ENCODE measurements around the gene C17orf113.
A peak's percentile ranks its signal among the peaks of the same experiment; 100 is the strongest.

Gene C17orf113

GRCh38 chr17:42050393-42051012, at the start of gene C17orf113:
C17orf113 (minus strand) TSS chr17:42050601; CDS start chr17:42043376, 7,225 bp downstream.
- Histone ChIP-seq H3K36me3 (no peaks in the 10 kb centered on the region), H3K4me1 (peaks cover 19% of the 10 kb centered on the region), H3K9me3 (no peaks in the 10 kb centered on the region), H3K4me3 (peak within 1 kb of the TSS; percentile 68), H3K27ac (no peak within 1 kb of the TSS), H3K9ac (peak within 1 kb of the TSS; percentile 50), H3K27me3 (peaks cover 50% of the 10 kb centered on the region), H4K20me1 (no peaks in the 10 kb centered on the region), H3K4me2 (peak within 1 kb of the TSS; percentile 83)
- no peak for TF ChIP-seq Cebpa-rat (IDR thresholded peaks at IDR 0.05)

- TF ChIP-seq Cebpa-rat (IDR thresholded peaks at IDR 0.05) = no peak
- Histone ChIP-seq H4K20me1 (no peaks in the 10 kb centered on the region), H3K27me3 (peaks cover 18% of the 10 kb centered on the region), H3K4me3 (no peak overlapping the region), H3K9me3 (no peaks in the 10 kb centered on the region), H3K4me2 (peak overlapping the region; percentile 26; the same call in 1 of the 2 replicates), H3K27ac (no peak overlapping the region), H3K9ac (no peak overlapping the region), H3K4me1 (peaks cover 35% of the 10 kb centered on the region), H3K36me3 (no peaks in the 10 kb centered on the region)
Observed at GRCh38 chr17:42098730-42099399, 48.5 kb upstream of the C17orf113 start.

DNA sequence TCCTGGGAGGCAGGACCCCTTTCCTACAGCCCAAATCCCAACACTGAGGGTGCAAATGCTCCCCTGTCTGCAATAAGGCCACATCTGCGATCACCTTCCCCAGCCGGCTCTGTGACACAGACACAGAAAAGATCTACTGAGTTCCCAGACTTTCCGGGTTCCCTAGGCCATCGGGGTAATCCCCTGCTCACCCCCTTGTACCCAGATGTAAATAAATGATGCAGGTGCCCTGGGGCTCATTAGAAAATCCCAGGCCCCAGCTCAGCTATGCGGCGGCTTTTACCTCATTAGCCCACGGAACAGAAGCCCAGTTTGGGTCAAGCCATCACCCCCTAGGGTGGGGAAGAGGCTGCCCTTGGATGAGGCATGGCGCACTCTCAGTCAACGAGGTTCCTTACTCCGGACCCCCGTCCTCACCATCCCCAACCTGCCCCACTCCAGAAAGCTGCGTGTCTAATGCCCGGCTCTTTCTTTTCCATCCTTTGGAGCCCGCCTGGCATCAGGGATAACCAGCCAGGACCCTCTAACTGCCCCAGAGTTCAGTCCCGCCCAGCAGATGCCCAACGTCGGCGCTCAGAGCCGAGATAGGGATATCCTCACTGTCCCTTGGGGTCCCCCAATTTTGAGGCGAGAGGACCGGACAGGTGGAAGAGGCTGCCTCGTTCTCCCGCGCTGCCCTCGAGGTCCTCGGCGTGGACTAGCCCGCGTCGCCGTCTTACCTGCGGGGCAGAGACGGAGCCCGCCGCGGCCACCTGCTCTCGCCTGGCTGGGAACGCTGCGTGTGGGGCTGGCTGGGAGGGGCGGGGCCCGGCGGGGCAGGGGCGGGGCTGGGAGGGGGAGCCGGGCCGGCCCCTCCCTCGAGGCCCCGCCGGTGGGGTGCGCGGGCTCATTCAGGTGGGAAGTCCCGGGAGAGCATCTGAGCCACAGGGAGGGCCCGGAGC, 47.6 kb upstream of the C17orf113 start, which contains the start of gene ZNF385C:
TSS of gene ZNF385C (minus strand) at position 783 of the 941 bp plus-strand sequence. CDS start 35,417 bp downstream, outside the sequence.
- H3K4me3 ChIP-seq = 0 out of 2 replicates have a peak within 1 kb of the TSS, but pooled peaks have one; percentile 29

GRCh38 chr17:42096360-42097111, 46.1 kb upstream of the C17orf113 start:
- H3K27ac ChIP-seq = no peak overlapping the region
- H3K27me3 ChIP-seq = peaks cover 18% of the 10 kb centered on the region
- H3K4me2 ChIP-seq = 0 out of 2 replicates have a peak overlapping the region, but pooled peaks have one; percentile 78
- H3K9ac ChIP-seq = no peak overlapping the region
- H4K20me1 ChIP-seq = no peaks in the 10 kb centered on the region
- H3K4me3 ChIP-seq = no peak overlapping the region
- peaks cover 46% of the 10 kb centered on the region for H3K4me1 ChIP-seq
- no peaks in the 10 kb centered on the region for H3K9me3 ChIP-seq
- H3K36me3 ChIP-seq = no peaks in the 10 kb centered on the region
- no peak for TF ChIP-seq Cebpa-rat (IDR thresholded peaks at IDR 0.05)

More for the DNA sequence above, 47.6 kb upstream of the C17orf113 start, which contains the start of gene ZNF385C:
- Histone ChIP-seq H3K4me1 (peaks cover 43% of the 10 kb centered on the region), H3K36me3 (no peaks in the 10 kb centered on the region), H3K4me2 (peak within 1 kb of the TSS; percentile 78), H3K9ac (no peak within 1 kb of the TSS), H3K27me3 (peaks cover 18% of the 10 kb centered on the region), H3K27ac (no peak within 1 kb of the TSS), H3K9me3 (no peaks in the 10 kb centered on the region), H4K20me1 (no peaks in the 10 kb centered on the region)
- no peak for TF ChIP-seq Cebpa-rat (IDR thresholded peaks at IDR 0.05)

DNA sequence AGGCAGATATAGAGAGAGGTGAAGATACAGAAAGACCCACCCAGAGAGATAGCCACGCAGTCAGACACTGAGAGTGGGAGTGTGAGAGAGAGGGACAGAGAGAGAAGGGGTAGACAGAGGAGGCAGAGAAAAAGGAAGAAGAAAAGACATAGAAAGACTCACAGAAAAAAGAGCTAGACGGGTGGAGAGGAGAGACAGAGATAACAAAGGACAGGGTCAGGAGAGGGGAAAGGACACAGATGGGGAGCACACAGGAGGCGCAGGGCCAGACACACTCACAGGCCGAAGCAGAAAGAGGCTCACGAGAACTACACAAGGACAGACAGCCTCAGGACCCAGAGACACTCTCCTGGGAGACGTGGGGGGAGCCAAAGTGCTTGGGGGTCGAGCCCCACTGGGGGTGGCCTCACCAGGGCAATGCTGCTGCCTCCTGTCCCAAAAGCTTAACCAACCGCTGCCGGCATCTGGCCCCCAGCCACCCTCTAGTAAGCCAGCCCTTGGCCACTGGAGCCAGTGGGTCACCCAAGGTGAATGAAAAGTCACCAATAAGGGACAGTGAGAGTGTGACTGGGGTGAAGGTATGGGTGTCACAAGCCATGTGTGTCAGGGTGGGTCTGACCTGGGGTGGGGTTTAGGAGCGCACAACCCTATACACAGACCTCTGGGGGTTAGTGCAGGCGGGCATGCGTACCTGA, 44.1 kb upstream of the C17orf113 start:
- H4K20me1 ChIP-seq = no peaks in the 10 kb centered on the region
- no peaks in the 10 kb centered on the region for H3K36me3 ChIP-seq
- H3K9me3 ChIP-seq = no peaks in the 10 kb centered on the region
- TF ChIP-seq Cebpa-rat (IDR thresholded peaks at IDR 0.05) = no peak
- H3K4me1 ChIP-seq = peaks cover 46% of the 10 kb centered on the region
- H3K27me3 ChIP-seq = peaks cover 18% of the 10 kb centered on the region
- H3K4me3 ChIP-seq = no peak overlapping the region
- peak overlapping the region; percentile 37 for H3K4me2 ChIP-seq
- no peak overlapping the region for H3K27ac ChIP-seq
- no peak overlapping the region for H3K9ac ChIP-seq

DNA sequence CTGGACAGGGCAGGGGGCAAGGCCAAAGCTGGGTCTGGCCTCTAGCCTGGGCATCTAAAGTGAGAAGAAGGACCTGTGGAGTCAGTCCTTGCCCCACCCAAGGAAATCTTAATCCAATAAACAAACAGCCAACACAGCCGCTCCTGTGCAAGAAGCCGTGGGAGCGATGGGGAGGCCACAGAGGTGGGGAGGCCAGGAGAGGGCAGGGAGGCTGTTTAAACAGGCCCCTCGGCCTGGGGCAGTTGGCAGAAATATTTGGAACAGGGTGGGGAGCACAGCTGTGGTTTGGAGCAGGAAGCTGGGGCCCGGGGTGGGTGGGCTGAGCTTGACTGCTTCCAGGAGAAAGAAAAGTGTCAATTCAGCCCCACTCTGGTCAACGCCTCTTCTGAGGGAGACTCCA, 42.5 kb upstream of the C17orf113 start:
- Histone ChIP-seq H3K4me1 (peaks cover 43% of the 10 kb centered on the region), H3K27me3 (peaks cover 15% of the 10 kb centered on the region), H3K4me3 (no peak overlapping the region), H3K27ac (no peak overlapping the region), H3K9me3 (no peaks in the 10 kb centered on the region), H3K9ac (no peak overlapping the region), H3K36me3 (no peaks in the 10 kb centered on the region), H3K4me2 (peak overlapping the region; percentile 43), H4K20me1 (no peaks in the 10 kb centered on the region)
- TF ChIP-seq Cebpa-rat (IDR thresholded peaks at IDR 0.05) = no peak

DNA sequence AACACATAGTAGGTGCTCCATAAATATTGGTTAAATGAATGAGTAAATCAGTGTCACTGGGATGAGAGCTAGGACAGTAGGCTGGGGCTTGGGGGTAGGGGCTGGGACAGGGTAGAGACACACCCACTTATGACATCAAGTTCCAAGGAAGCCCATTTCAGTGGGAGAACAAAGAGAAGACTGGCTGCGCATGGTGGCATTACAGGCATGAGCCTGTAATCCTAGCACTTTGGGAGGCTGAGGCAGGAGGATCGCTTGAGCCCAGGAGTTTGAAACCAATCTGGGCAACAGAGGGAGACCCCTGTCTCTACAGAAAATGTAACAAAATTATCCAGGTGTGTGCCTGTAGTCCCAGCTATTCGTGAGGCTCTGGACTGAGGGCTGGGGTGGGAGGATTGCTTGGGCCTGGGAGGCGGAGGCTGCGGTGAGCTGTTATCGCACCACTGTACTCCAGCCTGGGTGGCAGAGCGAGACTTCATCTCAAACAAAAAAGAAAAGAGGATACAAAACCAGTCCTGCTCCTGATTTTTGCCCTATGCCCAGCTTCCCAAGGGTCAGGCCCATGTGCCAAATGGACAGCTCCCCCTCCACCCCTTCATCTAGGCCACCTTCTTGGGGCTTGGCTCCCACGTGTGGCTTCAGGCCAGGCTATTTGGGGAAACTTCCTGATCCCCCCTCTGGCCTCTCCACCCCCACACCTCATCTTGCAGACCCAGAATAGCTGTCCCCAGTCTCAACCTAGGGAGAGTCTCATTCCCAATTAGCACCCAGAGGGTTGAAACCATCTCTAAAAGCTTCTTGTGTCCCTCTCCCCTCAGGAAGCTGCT, 40.8 kb upstream of the C17orf113 start:
- TF ChIP-seq Cebpa-rat (IDR thresholded peaks at IDR 0.05) = no peak
- Histone ChIP-seq H3K9ac (no peak overlapping the region), H3K27ac (no peak overlapping the region), H3K36me3 (no peaks in the 10 kb centered on the region), H4K20me1 (no peaks in the 10 kb centered on the region), H3K4me3 (no peak overlapping the region), H3K27me3 (no peaks in the 10 kb centered on the region), H3K4me2 (no peak overlapping the region), H3K4me1 (peaks cover 36% of the 10 kb centered on the region), H3K9me3 (no peaks in the 10 kb centered on the region)

GRCh38 chr17:42088736-42089135, 38.3 kb upstream of the C17orf113 start:
- Histone ChIP-seq H3K4me1 (peaks cover 22% of the 10 kb centered on the region), H3K36me3 (no peaks in the 10 kb centered on the region), H3K4me3 (no peak overlapping the region), H3K4me2 (no peak overlapping the region), H3K9me3 (no peaks in the 10 kb centered on the region), H3K27me3 (no peaks in the 10 kb centered on the region), H3K27ac (no peak overlapping the region), H3K9ac (no peak overlapping the region), H4K20me1 (no peaks in the 10 kb centered on the region)
- TF ChIP-seq Cebpa-rat (IDR thresholded peaks at IDR 0.05) = no peak

Measured in BLaER1 (cell line).